ENCODE results near the gene SRD5A3. TPM values are rescaled to one million over a fixed set of nuclear protein-coding genes. Genes with fewer than 3 reads are reported as not detected.

SRD5A3 gene
- total RNA-seq, 1 donor from 2014 or later, result 5.5 TPM

DNA sequence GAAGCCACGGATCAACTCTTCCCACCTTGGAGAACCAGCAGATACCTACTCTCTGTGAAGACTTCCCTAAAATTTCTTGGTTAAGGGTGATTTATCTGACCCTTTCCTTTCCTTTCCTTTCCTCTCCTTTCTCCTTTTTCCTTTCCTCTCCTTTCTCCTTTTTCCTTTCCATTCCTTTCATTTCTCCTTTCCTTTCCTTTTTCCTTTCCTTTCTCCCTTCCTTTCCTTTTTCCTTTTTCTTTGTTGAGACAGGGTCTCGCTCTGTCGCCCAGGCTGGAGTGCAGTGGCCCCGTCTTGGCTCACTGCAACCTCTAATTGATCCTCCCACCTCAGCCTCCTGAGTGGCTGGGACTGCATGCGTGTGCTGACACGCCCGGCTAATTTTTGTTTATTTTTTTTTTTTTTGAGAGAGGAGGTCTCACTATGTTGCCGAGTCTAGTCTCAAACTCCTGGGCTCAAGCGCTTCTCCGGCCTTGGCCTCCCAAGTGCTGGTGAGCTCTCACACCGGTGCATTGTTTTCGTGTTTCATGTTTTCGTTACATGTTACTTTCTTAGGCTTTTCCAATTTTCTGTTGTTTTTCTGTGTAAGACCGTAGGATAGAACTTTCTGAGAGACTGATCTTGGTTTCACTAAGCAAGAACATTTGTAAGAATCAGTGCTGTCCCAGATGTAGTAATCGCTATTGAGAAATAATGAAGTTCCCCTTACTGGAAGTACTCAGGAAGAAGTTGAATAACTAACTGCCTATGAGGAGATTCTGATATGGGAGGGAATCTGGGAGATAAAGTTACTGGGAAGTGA lies 51.7 kb downstream of the SRD5A3 start:
- TF ChIP-seq, protein P1, sequence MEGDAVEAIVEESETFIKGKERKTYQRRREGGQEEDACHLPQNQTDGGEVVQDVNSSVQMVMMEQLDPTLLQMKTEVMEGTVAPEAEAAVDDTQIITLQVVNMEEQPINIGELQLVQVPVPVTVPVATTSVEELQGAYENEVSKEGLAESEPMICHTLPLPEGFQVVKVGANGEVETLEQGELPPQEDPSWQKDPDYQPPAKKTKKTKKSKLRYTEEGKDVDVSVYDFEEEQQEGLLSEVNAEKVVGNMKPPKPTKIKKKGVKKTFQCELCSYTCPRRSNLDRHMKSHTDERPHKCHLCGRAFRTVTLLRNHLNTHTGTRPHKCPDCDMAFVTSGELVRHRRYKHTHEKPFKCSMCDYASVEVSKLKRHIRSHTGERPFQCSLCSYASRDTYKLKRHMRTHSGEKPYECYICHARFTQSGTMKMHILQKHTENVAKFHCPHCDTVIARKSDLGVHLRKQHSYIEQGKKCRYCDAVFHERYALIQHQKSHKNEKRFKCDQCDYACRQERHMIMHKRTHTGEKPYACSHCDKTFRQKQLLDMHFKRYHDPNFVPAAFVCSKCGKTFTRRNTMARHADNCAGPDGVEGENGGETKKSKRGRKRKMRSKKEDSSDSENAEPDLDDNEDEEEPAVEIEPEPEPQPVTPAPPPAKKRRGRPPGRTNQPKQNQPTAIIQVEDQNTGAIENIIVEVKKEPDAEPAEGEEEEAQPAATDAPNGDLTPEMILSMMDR (IDR thresholded peaks at IDR 0.05; ENCODE audit: insufficient read depth, low read length, severe bottlenecking), result no peak
- DNase-seq (ENCODE audit: low read depth), result peak; percentile 90
- H3K4me3 ChIP-seq (ENCODE audit: low read depth, low read length), result peak overlapping the region; percentile 82
- H3K36me3 ChIP-seq (ENCODE audit: control insufficient read depth, insufficient read depth, low read length), result peaks cover 7% of the 10 kb centered on the region
- H3K27me3 ChIP-seq (ENCODE audit: control insufficient read depth, insufficient read depth, low read length), result no peaks in the 10 kb centered on the region
- no peak for FAIRE-seq

DNA sequence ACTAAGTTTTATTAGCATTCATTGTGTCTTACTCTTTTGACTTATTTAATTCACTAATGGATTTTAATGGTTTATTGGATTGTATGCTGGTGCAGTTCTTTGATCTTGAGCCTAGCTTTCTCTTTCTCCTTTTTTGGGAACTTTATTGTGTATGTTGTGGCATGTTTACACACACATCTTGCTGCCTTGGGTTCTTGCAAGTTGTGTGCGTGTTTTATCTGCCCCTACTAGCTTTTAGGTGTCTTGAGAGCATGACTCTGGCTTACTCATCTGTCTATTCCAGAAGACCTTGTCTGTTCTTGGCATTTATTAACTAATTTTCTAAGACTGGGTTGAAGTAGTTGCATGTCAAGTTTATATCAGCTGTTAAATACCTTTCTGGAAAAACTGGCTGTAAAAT lies 52.4 kb downstream of the SRD5A3 start:
- peak; percentile 95 for DNase-seq (ENCODE audit: low read depth)
- no peaks in the 10 kb centered on the region for H3K27me3 ChIP-seq (ENCODE audit: control insufficient read depth, insufficient read depth, low read length)
- no peak for FAIRE-seq
- TF ChIP-seq, protein P1 (IDR thresholded peaks at IDR 0.05; ENCODE audit: insufficient read depth, low read length, severe bottlenecking), result no peak
- H3K4me3 ChIP-seq (ENCODE audit: low read depth, low read length), result peak overlapping the region; percentile 82
- peaks cover 7% of the 10 kb centered on the region for H3K36me3 ChIP-seq (ENCODE audit: control insufficient read depth, insufficient read depth, low read length)

DNA sequence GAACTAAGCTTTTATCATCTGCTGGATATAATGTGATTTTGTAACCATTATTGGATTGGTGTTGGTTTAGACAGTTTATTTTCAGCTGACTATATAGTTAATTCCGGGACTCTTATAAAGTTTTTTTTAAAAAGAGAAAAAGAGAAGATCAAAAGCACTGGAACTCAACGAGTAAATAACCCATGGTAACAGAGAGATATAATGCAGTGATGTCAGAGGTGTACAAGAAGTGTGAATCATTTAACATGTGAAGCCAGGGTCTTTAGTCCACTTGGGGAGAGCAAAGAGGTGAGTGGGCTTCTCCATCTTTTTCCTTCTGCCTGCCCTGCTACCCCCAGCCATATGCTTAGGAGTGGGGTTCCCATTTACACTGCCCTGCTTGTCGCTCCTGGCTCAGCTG lies 52.9 kb downstream of the SRD5A3 start:
- peak overlapping the region; percentile 82 for H3K4me3 ChIP-seq (ENCODE audit: low read depth, low read length)
- FAIRE-seq (no peak), DNase-seq (ENCODE audit: low read depth) (no peak)
- peaks cover 9% of the 10 kb centered on the region for H3K36me3 ChIP-seq (ENCODE audit: control insufficient read depth, insufficient read depth, low read length)
- no peaks in the 10 kb centered on the region for H3K27me3 ChIP-seq (ENCODE audit: control insufficient read depth, insufficient read depth, low read length)
- TF ChIP-seq, protein P1 (IDR thresholded peaks at IDR 0.05; ENCODE audit: insufficient read depth, low read length, severe bottlenecking), result no peak

DNA sequence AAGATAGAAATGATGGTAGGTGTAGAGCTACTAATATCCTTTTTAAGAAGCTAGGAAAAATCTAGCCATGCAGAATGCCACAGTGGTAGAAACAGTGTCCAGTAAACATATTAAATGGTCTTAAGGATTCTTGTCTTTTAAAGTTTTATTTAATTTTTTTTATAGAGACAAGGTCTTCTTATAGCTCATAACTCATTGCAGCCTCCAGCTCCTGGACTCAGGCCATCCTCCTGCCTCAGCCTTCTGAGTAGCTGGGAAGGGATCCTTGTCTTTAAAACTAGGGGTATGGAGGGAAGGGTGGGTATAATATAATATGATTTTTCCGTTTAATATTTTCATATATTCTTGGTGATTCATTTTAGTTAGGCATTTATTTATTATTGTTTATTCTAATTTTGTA lies 53.5 kb downstream of the SRD5A3 start:
- Histone ChIP-seq H3K27me3 (ENCODE audit: control insufficient read depth, insufficient read depth, low read length) (no peaks in the 10 kb centered on the region), H3K4me3 (ENCODE audit: low read depth, low read length) (no peak overlapping the region), H3K36me3 (ENCODE audit: control insufficient read depth, insufficient read depth, low read length) (peaks cover 10% of the 10 kb centered on the region)
- TF ChIP-seq, protein P1 (IDR thresholded peaks at IDR 0.05; ENCODE audit: insufficient read depth, low read length, severe bottlenecking), result no peak
- FAIRE-seq (no peak), DNase-seq (ENCODE audit: low read depth) (no peak)

DNA sequence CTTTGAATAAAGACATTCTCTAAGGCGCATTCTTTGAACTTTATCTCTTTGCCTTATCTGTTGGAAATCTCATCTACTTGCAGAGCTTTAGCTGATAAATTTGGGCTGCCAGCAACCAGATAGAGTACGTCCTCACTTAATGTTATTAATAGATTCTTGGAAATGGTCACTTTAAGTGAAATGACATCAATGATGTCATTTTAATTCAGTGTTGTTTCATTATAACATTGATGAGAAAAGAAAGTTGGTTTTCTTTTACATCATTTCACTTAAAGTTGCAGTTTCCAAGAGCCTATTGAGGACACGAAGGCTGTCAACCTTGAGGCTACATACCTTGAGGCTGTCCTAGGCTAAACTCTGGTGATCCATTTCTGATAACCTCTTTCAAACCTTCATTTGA lies 59.0 kb downstream of the SRD5A3 start:
- Histone ChIP-seq H3K4me3 (ENCODE audit: low read depth, low read length) (no peak overlapping the region), H3K36me3 (ENCODE audit: control insufficient read depth, insufficient read depth, low read length) (peaks cover 14% of the 10 kb centered on the region), H3K27me3 (ENCODE audit: control insufficient read depth, insufficient read depth, low read length) (no peaks in the 10 kb centered on the region)
- no peak for DNase-seq (ENCODE audit: low read depth)
- TF ChIP-seq, protein P1 (IDR thresholded peaks at IDR 0.05; ENCODE audit: insufficient read depth, low read length, severe bottlenecking), result no peak
- FAIRE-seq, result no peak

DNA sequence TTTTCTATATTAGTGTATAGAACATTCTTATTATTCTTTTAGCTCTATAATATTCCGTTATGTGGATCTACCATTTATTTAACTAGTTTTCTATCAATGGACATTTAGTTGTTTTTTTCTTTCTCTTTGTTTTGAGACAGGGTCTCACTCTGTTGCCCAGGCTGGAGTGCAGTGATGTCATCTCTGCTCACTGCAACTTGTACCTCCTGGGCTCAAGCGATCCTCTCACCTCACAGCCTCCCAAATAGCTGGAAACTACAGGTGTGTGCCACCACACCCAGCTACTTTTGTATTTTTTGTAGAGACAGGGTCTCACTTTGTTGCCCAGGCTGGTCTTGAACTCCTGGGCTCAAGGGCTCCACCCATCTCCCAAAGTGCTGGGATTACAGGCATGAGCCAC lies 60.5 kb downstream of the SRD5A3 start:
- H3K27me3 ChIP-seq (ENCODE audit: control insufficient read depth, insufficient read depth, low read length), result no peaks in the 10 kb centered on the region
- no peak for DNase-seq (ENCODE audit: low read depth)
- H3K36me3 ChIP-seq (ENCODE audit: control insufficient read depth, insufficient read depth, low read length), result peaks cover 15% of the 10 kb centered on the region
- TF ChIP-seq, protein P1 (IDR thresholded peaks at IDR 0.05; ENCODE audit: insufficient read depth, low read length, severe bottlenecking), result no peak
- FAIRE-seq, result no peak
- no peak overlapping the region for H3K4me3 ChIP-seq (ENCODE audit: low read depth, low read length)
